PC-9 (cell line): ENCODE data around the gene FOXN4.

Experiments used
- EZH2 ChIP-seq: fragments of 200-600 bp; sonication (generic); IDR thresholded peaks from 2 replicates; pipeline ENCODE4 v1.8.0; 2017; ENCODE audit warnings: antibody characterized with exemption, low read depth
- TF ChIP-seq, protein P1 (sequence below): fragments of 200-600 bp; sonication (generic); conservative IDR thresholded peaks from 2 replicates; pipeline ENCODE4 v1.6.1; 2017; ENCODE audit warnings: mixed run types, antibody characterized with exemption, mild to moderate bottlenecking, moderate library complexity

GRCh38 chr12:109329686-109330085, 20.6 kb upstream of the FOXN4 start:
- TF ChIP-seq, protein P1, sequence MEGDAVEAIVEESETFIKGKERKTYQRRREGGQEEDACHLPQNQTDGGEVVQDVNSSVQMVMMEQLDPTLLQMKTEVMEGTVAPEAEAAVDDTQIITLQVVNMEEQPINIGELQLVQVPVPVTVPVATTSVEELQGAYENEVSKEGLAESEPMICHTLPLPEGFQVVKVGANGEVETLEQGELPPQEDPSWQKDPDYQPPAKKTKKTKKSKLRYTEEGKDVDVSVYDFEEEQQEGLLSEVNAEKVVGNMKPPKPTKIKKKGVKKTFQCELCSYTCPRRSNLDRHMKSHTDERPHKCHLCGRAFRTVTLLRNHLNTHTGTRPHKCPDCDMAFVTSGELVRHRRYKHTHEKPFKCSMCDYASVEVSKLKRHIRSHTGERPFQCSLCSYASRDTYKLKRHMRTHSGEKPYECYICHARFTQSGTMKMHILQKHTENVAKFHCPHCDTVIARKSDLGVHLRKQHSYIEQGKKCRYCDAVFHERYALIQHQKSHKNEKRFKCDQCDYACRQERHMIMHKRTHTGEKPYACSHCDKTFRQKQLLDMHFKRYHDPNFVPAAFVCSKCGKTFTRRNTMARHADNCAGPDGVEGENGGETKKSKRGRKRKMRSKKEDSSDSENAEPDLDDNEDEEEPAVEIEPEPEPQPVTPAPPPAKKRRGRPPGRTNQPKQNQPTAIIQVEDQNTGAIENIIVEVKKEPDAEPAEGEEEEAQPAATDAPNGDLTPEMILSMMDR, result no peak
- TF ChIP-seq EZH2, result no peak
